Measurements from ENCODE around the gene CCDC43. TPM values are rescaled to one million over a fixed set of nuclear protein-coding genes. Genes with fewer than 3 reads are reported as not detected.

CCDC43 gene
- polyA plus RNA-seq, 1 donor (not counting 4 experiments of a cell fraction or from before 2014, with no cell fraction given), result 23.0 TPM

DNA sequence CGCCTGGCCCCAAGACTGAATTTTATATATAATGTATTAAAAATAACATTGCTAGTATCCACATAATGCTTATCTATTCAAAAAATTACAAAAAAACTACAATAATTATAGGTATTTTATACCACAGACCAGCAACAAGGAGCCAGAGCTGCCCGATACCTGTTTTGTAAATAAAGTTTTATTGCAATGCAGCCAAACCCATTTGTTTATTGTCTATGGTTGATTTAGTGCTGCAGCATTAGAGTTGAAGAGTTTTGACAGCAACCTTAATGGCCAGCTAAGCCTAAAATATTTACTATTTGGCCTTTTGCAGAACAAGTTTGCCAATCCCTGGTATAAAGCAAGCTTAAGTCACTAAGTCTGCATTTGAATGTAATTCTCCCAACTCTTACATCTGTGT lies 27.7 kb downstream of the CCDC43 start:
- no peaks in the 10 kb centered on the region for H3K9me3 ChIP-seq (ENCODE audit: control insufficient read depth, low read depth, low read length)
- no peaks in the 10 kb centered on the region for H3K79me2 ChIP-seq (ENCODE audit: control insufficient read depth, insufficient read depth, low read length)
- H3K9ac ChIP-seq (ENCODE audit: control insufficient read depth, extremely low read depth, insufficient read depth, low read length), result no peak overlapping the region
- H4K20me1 ChIP-seq (ENCODE audit: control insufficient read depth, extremely low read depth, insufficient read depth, low read length), result no peaks in the 10 kb centered on the region
- H3K36me3 ChIP-seq (ENCODE audit: control insufficient read depth in 2 of 2, extremely low read depth in 1 of 2, insufficient read depth in 2 of 2, low read length in 2 of 2), result no peaks in the 10 kb centered on the region
- no peaks in the 10 kb centered on the region for H3K9me1 ChIP-seq (ENCODE audit: control insufficient read depth, extremely low read depth, insufficient read depth, low read length)
- H2AFZ ChIP-seq (ENCODE audit: control insufficient read depth, low read length), result no peak overlapping the region
- H3K27ac ChIP-seq (ENCODE audit: control insufficient read depth, insufficient read depth, low read length), result no peak overlapping the region
- H3K4me3 ChIP-seq (ENCODE audit: control insufficient read depth in 2 of 3, extremely low read depth in 1 of 3, insufficient read depth in 2 of 3, low read depth in 1 of 3, low read length in 3 of 3), result no peak overlapping the region
- H3K27me3 ChIP-seq (ENCODE audit: control insufficient read depth, extremely low read depth, insufficient read depth, low read length), result peaks cover 7% of the 10 kb centered on the region
- no peaks in the 10 kb centered on the region for H3K4me1 ChIP-seq (ENCODE audit: control insufficient read depth, extremely low read depth, insufficient read depth, low read length)
- DNase-seq (ENCODE audit: low read depth, low spot score) (no peak), FAIRE-seq (no peak)
- dilution Hi-C loops (cut with MboI; ENCODE audit: extremely low pct_ligation_motif_present, low sequenced_read_pairs), result no loop called here
- no peak for TF ChIP-seq EZH2 (IDR thresholded peaks at IDR 0.05; ENCODE audit: low read length)
- TF ChIP-seq, protein P1, sequence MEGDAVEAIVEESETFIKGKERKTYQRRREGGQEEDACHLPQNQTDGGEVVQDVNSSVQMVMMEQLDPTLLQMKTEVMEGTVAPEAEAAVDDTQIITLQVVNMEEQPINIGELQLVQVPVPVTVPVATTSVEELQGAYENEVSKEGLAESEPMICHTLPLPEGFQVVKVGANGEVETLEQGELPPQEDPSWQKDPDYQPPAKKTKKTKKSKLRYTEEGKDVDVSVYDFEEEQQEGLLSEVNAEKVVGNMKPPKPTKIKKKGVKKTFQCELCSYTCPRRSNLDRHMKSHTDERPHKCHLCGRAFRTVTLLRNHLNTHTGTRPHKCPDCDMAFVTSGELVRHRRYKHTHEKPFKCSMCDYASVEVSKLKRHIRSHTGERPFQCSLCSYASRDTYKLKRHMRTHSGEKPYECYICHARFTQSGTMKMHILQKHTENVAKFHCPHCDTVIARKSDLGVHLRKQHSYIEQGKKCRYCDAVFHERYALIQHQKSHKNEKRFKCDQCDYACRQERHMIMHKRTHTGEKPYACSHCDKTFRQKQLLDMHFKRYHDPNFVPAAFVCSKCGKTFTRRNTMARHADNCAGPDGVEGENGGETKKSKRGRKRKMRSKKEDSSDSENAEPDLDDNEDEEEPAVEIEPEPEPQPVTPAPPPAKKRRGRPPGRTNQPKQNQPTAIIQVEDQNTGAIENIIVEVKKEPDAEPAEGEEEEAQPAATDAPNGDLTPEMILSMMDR (optimal IDR thresholded peaks at IDR 0.05 in 1 of 3, IDR thresholded peaks at IDR 0.05 in 1 of 3, conservative IDR thresholded peaks at IDR 0.05 in 1 of 3; ENCODE audit: extremely low read depth in 1 of 3, insufficient read depth in 2 of 3, low read length in 3 of 3), result no peak
- no peak overlapping the region for H3K4me2 ChIP-seq (ENCODE audit: control insufficient read depth, extremely low read depth, insufficient read depth, low read depth, low read length)

DNA sequence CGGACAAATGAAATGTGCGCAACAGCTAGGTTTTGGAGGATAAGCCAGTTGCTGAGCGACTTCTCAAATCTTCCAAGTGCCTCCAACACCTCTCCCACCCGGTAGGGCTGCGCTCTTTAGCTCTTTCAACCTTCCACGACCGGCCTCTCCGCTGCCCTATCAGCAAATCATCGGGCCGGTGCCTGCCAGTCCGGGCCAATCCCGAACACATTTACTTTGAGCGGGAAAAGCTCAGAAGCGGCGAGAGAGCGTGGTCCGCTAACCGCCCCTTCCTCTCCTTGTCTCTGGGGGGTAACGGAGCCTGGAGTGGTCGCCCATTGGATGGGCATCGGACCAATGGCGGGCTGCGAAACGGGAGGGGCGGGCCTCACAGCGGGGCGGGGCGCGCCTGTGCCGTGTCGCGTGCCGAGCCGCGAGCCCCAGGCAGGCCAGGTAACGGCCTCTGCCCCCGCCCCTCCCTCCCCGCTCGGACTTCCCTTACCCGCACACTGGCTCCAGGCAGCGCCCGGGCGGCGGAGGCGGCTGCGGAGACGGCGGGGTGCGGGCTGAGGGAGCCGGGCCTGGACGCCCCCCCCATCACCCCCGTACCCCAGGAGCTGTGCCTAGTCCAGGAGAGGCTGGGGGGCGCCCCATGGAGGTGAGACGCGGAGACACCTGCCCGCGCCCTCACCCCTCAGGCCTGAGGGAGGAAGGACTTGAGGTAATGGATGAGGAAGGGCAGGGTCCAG lies 33.4 kb downstream of the CCDC43 start, which contains the start of gene MEIOC:
Gene MEIOC (plus strand): TSS at position 486 of the 728 bp plus-strand sequence. CDS start 146 bp downstream, at position 632.
- H3K9me1 ChIP-seq (ENCODE audit: control insufficient read depth, extremely low read depth, insufficient read depth, low read length), result no peaks in the 10 kb centered on the region
- dilution Hi-C loops (cut with MboI; ENCODE audit: extremely low pct_ligation_motif_present, low sequenced_read_pairs), result no loop called here
- H3K79me2 ChIP-seq (ENCODE audit: control insufficient read depth, insufficient read depth, low read length), result no peaks in the 10 kb centered on the region
- DNase-seq (ENCODE audit: low read depth, low spot score) (no peak), FAIRE-seq (no peak)
- TF ChIP-seq EZH2 (IDR thresholded peaks at IDR 0.05; ENCODE audit: low read length), result peak; percentile 91
- TF ChIP-seq, protein P1 (optimal IDR thresholded peaks at IDR 0.05 in 1 of 3, IDR thresholded peaks at IDR 0.05 in 1 of 3, conservative IDR thresholded peaks at IDR 0.05 in 1 of 3; ENCODE audit: extremely low read depth in 1 of 3, insufficient read depth in 2 of 3, low read length in 3 of 3), result peak in 1 of 3 experiments; percentile 1
- no peak within 1 kb of the TSS for H3K27ac ChIP-seq (ENCODE audit: control insufficient read depth, insufficient read depth, low read length)
- H3K9me3 ChIP-seq (ENCODE audit: control insufficient read depth, low read depth, low read length), result no peaks in the 10 kb centered on the region
- peak within 1 kb of the TSS in 1 of 3 experiments; percentile 38 for H3K4me3 ChIP-seq (ENCODE audit: control insufficient read depth in 2 of 3, extremely low read depth in 1 of 3, insufficient read depth in 2 of 3, low read depth in 1 of 3, low read length in 3 of 3)
- H3K4me1 ChIP-seq (ENCODE audit: control insufficient read depth, extremely low read depth, insufficient read depth, low read length), result no peaks in the 10 kb centered on the region
- H2AFZ ChIP-seq (ENCODE audit: control insufficient read depth, low read length), result peak within 1 kb of the TSS; percentile 30
- peak within 1 kb of the TSS; percentile 45 for H3K4me2 ChIP-seq (ENCODE audit: control insufficient read depth, extremely low read depth, insufficient read depth, low read depth, low read length)
- no peaks in the 10 kb centered on the region for H4K20me1 ChIP-seq (ENCODE audit: control insufficient read depth, extremely low read depth, insufficient read depth, low read length)
- no peaks in the 10 kb centered on the region for H3K36me3 ChIP-seq (ENCODE audit: control insufficient read depth in 2 of 2, extremely low read depth in 1 of 2, insufficient read depth in 2 of 2, low read length in 2 of 2)
- H3K9ac ChIP-seq (ENCODE audit: control insufficient read depth, extremely low read depth, insufficient read depth, low read length), result no peak within 1 kb of the TSS
- H3K27me3 ChIP-seq (ENCODE audit: control insufficient read depth, extremely low read depth, insufficient read depth, low read length), result peaks cover 21% of the 10 kb centered on the region

Data from keratinocyte (primary cell).